Liver (tissue), 9 donors: ENCODE data around the gene KHK. TPM values are rescaled to one million over a fixed set of nuclear protein-coding genes. Genes with fewer than 3 reads are reported as not detected.

Source experiments
- DNase-seq: peaks from one replicate; pipeline ENCODE4 v3.0.0-alpha.2; 2017; ENCODE audit warnings: low spot score
- H3K27ac ChIP-seq, 2 donors: one replicate each; pipeline ENCODE4 v1.7.0; 2013; ENCODE audit warnings: inconsistent platforms in 2 of 2, low read length in 2 of 2, control low read depth in 1 of 2, low read depth in 1 of 2, mild to moderate bottlenecking in 1 of 2
- H3K27me3 ChIP-seq, 4 donors: one replicate each; pipeline versions ENCODE4 v1.6.1 to v1.7.0; 2013; ENCODE audit warnings: low read length in 3 of 4, inconsistent platforms in 1 of 4, mild to moderate bottlenecking in 1 of 4, moderate library complexity in 1 of 4; ENCODE audit not compliant: control insufficient read depth in 4 of 4, insufficient read depth in 4 of 4
- H3K36me3 ChIP-seq, 4 donors: one replicate each; pipeline versions ENCODE4 v1.6.1 to v1.7.0; 2013; ENCODE audit warnings: low read length in 3 of 4, mild to moderate bottlenecking in 3 of 4, low read depth in 1 of 4, moderate library complexity in 1 of 4; ENCODE audit not compliant: control insufficient read depth in 4 of 4, insufficient read depth in 3 of 4
- H3K4me1 ChIP-seq, 4 donors: one replicate each; pipeline versions ENCODE4 v1.6.1 to v1.7.0; 2013; ENCODE audit warnings: low read length in 3 of 4, mild to moderate bottlenecking in 3 of 4, moderate library complexity in 1 of 4; ENCODE audit not compliant: control insufficient read depth in 4 of 4, insufficient read depth in 4 of 4
- H3K4me3 ChIP-seq, 3 donors: one replicate each; pipeline versions ENCODE4 v1.6.1 to v1.7.0; 2013; ENCODE audit warnings: low read length in 3 of 3, control low read depth in 1 of 3, low read depth in 1 of 3, mild to moderate bottlenecking in 1 of 3
- H3K9ac ChIP-seq, 2 donors: one replicate each; pipeline ENCODE4 v1.7.0; 2013; ENCODE audit warnings: low read length in 2 of 2, mild to moderate bottlenecking in 2 of 2, moderate library complexity in 2 of 2, control low read depth in 1 of 2, low read depth in 1 of 2
- H3K9me3 ChIP-seq, 4 donors: one replicate each; pipeline versions ENCODE4 v1.6.1 to v1.7.0; 2013; ENCODE audit warnings: low read length in 3 of 4; ENCODE audit not compliant: control insufficient read depth in 4 of 4
- ATF3 ChIP-seq: IDR thresholded peaks from 2 replicates; pipeline ENCODE4 v1.6.1; 2016; ENCODE audit warnings: antibody characterized with exemption
- EGR1 ChIP-seq, 2 donors: IDR thresholded peaks; 2 replicates each; pipeline ENCODE4 v1.6.1; 2016 to 2018; ENCODE audit warnings: antibody characterized with exemption in 2 of 2, low read depth in 2 of 2
- FOXA1 ChIP-seq: IDR thresholded peaks from 2 replicates; pipeline ENCODE4 v1.6.1; 2016; ENCODE audit warnings: antibody characterized with exemption
- GABPA ChIP-seq, 2 donors: IDR thresholded peaks in 1 of 2; conservative IDR thresholded peaks in 1 of 2; 2 replicates each; pipeline ENCODE4 v1.6.1; 2016; ENCODE audit warnings: antibody characterized with exemption in 2 of 2, mild to moderate bottlenecking in 1 of 2, moderate library complexity in 1 of 2
- HNF4A ChIP-seq, 2 donors: conservative IDR thresholded peaks; 2 replicates each; pipeline ENCODE4 v1.6.1; 2016; ENCODE audit warnings: antibody characterized with exemption in 2 of 2, mild to moderate bottlenecking in 2 of 2
- MAX ChIP-seq: IDR thresholded peaks from 2 replicates; pipeline ENCODE4 v1.6.1; 2016; ENCODE audit warnings: antibody characterized with exemption
- NR2F2 ChIP-seq: IDR thresholded peaks from 2 replicates; pipeline ENCODE4 v1.6.1; 2016; ENCODE audit warnings: antibody characterized with exemption
- RAD21 ChIP-seq, 2 donors: IDR thresholded peaks; 2 replicates each; pipeline ENCODE4 v1.6.1; 2016; ENCODE audit warnings: antibody characterized with exemption in 2 of 2, mild to moderate bottlenecking in 2 of 2
- REST ChIP-seq: IDR thresholded peaks from 2 replicates; pipeline ENCODE4 v1.6.1; 2016; ENCODE audit warnings: antibody characterized with exemption, mild to moderate bottlenecking
- SP1 ChIP-seq: IDR thresholded peaks from 2 replicates; pipeline ENCODE4 v1.6.1; 2018; ENCODE audit warnings: antibody characterized with exemption, mild to moderate bottlenecking
- TAF1 ChIP-seq: conservative IDR thresholded peaks from 2 replicates; pipeline ENCODE4 v1.6.1; 2016; ENCODE audit warnings: antibody characterized with exemption, mild to moderate bottlenecking
- YY1 ChIP-seq: IDR thresholded peaks from 2 replicates; pipeline ENCODE4 v1.6.1; 2016; ENCODE audit warnings: antibody characterized with exemption, mild to moderate bottlenecking
- ZBTB33 ChIP-seq: IDR thresholded peaks from 2 replicates; pipeline ENCODE4 v1.6.1; 2016; ENCODE audit warnings: antibody characterized with exemption
- WGBS: extraction: QIAGEN DNeasy Blood & Tissue Kit; methylation state at CpG from one replicate; pipeline ENCODE4 v1.1.7; 2013; 5-methylcytosine and 5-hydroxymethylcytosine counted together
- polyA plus RNA-seq, 2 donors: library from polyadenylated mRNA; stranded (reverse) in 1 of 2; unstranded in 1 of 2; fragments of 200-250 nt in 1 of 2; fragments of >200 nt in 1 of 2; fragmentation: Nextera tagmentation in 1 of 2; extraction: Ambion mirVana in 1 of 2; gene quantifications; one replicate each; pipeline versions ENCODE4 v1.2.1 to v1.2.3, GENCODE V29; 2013 to 2015
- total RNA-seq, 2 donors: library from RNA; depleted of rRNA; stranded (reverse); fragments of >200 nt; gene quantifications; one replicate each; pipeline ENCODE4 v1.2.3, GENCODE V29; 2014
- donor health status: healthy.
- donor health status: healthy.
- donor health status: healthy.
- donor health status: healthy.
- donor health status: healthy.

The KHK gene
- total and polyA plus RNA-seq, 4 donors, result 26.1 to 462 (median 188) TPM

- no peak for DNase-seq
These were observed 6.5 kb upstream of the KHK start for GRCh38 chr2:27080140-27080469.

GRCh38 chr2:27080603-27080936, 6.0 kb upstream of the KHK start:
- TF ChIP-seq ATF3, result no peak
- H3K9me3 ChIP-seq, result no peaks in the 10 kb centered on the region
- H3K27ac ChIP-seq, result peak overlapping the region in 1 of 2 donors; percentile 37
- no peaks in the 10 kb centered on the region for H3K36me3 ChIP-seq
- DNase-seq, result no peak
- no peak overlapping the region for H3K9ac ChIP-seq
- 86% methylated on average over 14 of the region's 14 CpGs for WGBS
- no peak overlapping the region for H3K4me3 ChIP-seq
- H3K4me1 ChIP-seq, result peaks cover 9 to 42% (median 19%) of the 10 kb centered on the region in 4 donors
- H3K27me3 ChIP-seq, result no peaks in the 10 kb centered on the region

More at GRCh38 chr2:27080140-27080469, 6.5 kb upstream of the KHK start:
- H3K9ac ChIP-seq, result peak overlapping the region in 1 of 2 donors; percentile 51
- WGBS, result 79% methylated on average over 7 of the region's 7 CpGs
- no peaks in the 10 kb centered on the region for H3K9me3 ChIP-seq
- H3K4me1 ChIP-seq, result peaks cover 7 to 40% (median 15%) of the 10 kb centered on the region in 4 donors
- TF ChIP-seq EGR1 (IDR thresholded peaks at IDR 0.05; ENCODE audit: low read depth in 2 of 2), result no peak
- TF ChIP-seq SP1, result no peak
- no peak for TF ChIP-seq YY1
- no peak for TF ChIP-seq ZBTB33
- TF ChIP-seq TAF1, result no peak
- TF ChIP-seq FOXA1, result no peak
- no peak for TF ChIP-seq MAX
- no peak for TF ChIP-seq REST
- no peak for TF ChIP-seq ATF3
- no peaks in the 10 kb centered on the region for H3K36me3 ChIP-seq
- peak overlapping the region in 1 of 3 donors; percentile 37 for H3K4me3 ChIP-seq
- H3K27me3 ChIP-seq, result no peaks in the 10 kb centered on the region
- peak overlapping the region; percentile 37 to 74 for H3K27ac ChIP-seq

GRCh38 chr2:27081984-27082772, 4.4 kb upstream of the KHK start:
- 92% methylated on average over 38 of the region's 38 CpGs for WGBS
- no peaks in the 10 kb centered on the region for H3K36me3 ChIP-seq
- H3K4me3 ChIP-seq, result no peak overlapping the region
- no peaks in the 10 kb centered on the region for H3K9me3 ChIP-seq
- peak overlapping the region; percentile 72 to 80 for H3K27ac ChIP-seq
- no peak overlapping the region for H3K9ac ChIP-seq
- DNase-seq, result no peak
- H3K27me3 ChIP-seq, result no peaks in the 10 kb centered on the region
- TF ChIP-seq HNF4A (conservative IDR thresholded peaks at IDR 0.05) (no peak), REST (no peak), NR2F2 (no peak), EGR1 (IDR thresholded peaks at IDR 0.05; ENCODE audit: low read depth in 2 of 2) (no peak), ZBTB33 (no peak), RAD21 (IDR thresholded peaks at IDR 0.05) (no peak), GABPA (IDR thresholded peaks at IDR 0.05 in 1 of 2, conservative IDR thresholded peaks at IDR 0.05 in 1 of 2) (no peak)
- peaks cover 9 to 53% (median 25%) of the 10 kb centered on the region in 4 donors for H3K4me1 ChIP-seq
